ENCODE results near the gene AGO4.
"Not testable (repeated sequence)": the region's sequence is repeated elsewhere in the genome, so short reads cannot be mapped to it uniquely, and the experiment has no call there.

The AGO4 gene

GRCh38 chr1:35812754-35813153 lies 4.9 kb downstream of the AGO4 start:
- DNase-seq = not testable (repeated sequence)

- no peak for DNase-seq
Measured at GRCh38 chr1:35825255-35825654, 17.4 kb downstream of the AGO4 start.

- DNase-seq = no peak
Measured at GRCh38 chr1:35832276-35832905, 24.6 kb downstream of the AGO4 start.

- no peak for DNase-seq
Measured at GRCh38 chr1:35833395-35833794, 25.6 kb downstream of the AGO4 start.

GRCh38 chr1:35834218-35834617 lies 26.4 kb downstream of the AGO4 start:
- no peak for DNase-seq

GRCh38 chr1:35835398-35835797 lies 27.6 kb downstream of the AGO4 start:
- no peak for DNase-seq

GRCh38 chr1:35836734-35837133 lies 28.9 kb downstream of the AGO4 start:
- no peak for DNase-seq

- no peak for DNase-seq
Measured at GRCh38 chr1:35838693-35839245, 31.0 kb downstream of the AGO4 start.

DNA sequence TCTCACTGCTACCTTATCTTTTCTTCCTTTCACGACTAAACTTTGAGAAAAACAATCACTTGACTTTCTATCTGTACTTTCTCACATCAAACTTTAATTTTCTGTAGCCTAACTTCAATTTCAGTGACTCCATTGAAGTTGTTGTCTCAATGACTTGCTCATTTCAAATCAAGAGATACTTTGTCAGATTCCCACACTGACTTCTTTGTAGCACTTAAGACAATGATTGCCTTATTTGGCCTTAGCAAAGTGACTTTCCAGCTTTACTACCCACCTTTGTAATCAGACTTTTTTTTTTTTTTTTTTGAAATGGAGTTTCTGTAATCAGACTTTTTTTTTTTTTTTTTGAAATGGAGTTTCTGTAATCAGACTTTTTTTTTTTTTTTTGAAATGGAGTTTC lies 37.0 kb downstream of the AGO4 start:
- DNase-seq = no peak

DNA sequence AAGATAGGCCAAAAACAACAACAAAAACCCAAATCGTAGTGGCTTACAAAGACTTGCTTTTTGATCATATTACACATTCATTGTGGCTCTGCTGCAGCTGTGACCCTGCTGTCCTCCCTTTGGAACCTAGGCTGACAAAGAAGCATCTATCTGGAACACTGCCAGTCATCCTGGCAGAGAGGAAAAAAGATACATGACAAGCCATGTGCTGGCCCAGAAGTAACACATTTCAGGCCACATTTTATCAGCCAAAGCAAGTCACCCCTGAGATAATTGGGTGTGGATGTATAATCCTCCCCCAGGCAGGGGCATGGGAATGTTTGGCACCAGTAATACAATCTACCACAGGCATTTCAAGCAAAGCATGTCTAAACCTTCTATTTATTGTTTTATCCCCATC lies 38.0 kb downstream of the AGO4 start:
- no peak for DNase-seq

GRCh38 chr1:35847935-35848565 lies 40.2 kb downstream of the AGO4 start:
- no peak for DNase-seq

- DNase-seq = no peak
Measured at GRCh38 chr1:35850051-35850450, 42.2 kb downstream of the AGO4 start.

DNA sequence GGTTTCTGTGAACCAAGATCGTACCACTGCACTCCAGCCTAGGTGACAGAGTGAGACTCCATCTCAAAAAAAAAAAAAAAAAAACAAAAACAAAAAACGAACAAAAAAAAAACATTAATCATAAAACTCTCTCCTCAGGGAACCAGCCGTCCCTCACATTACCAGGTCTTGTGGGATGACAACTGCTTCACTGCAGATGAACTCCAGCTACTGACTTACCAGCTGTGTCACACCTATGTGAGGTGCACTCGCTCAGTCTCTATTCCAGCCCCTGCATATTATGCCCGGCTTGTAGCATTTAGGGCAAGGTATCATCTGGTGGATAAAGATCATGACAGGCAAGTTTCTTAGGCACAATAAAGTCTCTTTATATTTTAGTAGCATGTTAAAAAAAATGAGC lies 42.9 kb downstream of the AGO4 start:
- DNase-seq = no peak

GRCh38 chr1:35851132-35851869 lies 43.5 kb downstream of the AGO4 start:
- no peak for DNase-seq

- no peak for DNase-seq
Measured at GRCh38 chr1:35852241-35852640, 44.4 kb downstream of the AGO4 start.

GRCh38 chr1:35854989-35855700 lies 47.3 kb downstream of the AGO4 start:
- no peak for DNase-seq

- DNase-seq = no peak
Measured at GRCh38 chr1:35856964-35857363, 49.1 kb downstream of the AGO4 start.

DNA sequence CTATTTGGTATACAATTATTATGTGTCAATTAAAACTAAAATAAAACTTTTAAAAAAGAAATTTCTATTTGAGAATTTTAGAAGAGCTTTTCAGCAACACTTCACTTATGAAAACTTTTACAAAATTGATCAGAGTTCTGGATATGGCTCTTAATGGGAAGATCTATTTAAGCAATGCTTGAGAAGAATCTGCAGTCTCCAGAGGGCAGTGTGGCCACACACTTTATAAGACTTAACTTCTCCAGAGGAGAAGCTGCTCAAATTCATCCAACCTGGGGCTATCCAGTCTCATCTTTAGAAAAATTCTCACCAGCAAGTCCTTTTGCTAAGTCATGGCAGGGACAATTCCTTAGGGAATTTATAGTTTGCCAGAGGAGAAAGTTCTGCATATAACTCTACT lies 50.0 kb downstream of the AGO4 start:
- DNase-seq = no peak

DNA sequence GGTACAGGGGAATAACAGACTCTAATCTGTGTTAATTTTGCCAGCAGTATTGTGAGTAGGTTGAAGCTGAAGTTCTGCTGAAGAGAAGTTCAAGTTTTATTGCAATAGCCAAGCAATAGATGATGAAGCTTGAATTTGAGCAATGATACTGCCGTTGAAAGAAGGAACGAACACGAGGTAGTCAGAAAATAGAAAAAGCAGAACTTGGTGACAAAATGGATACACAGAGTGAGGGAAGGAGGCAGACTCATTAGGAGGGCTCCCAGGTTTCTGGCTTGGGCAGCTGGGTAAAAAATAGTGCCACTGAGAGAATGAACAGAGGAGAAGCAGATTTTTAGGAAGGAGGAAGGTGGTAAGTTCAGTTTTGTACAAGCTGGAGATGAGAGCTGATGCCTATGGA lies 52.9 kb downstream of the AGO4 start:
- DNase-seq = no peak

DNA sequence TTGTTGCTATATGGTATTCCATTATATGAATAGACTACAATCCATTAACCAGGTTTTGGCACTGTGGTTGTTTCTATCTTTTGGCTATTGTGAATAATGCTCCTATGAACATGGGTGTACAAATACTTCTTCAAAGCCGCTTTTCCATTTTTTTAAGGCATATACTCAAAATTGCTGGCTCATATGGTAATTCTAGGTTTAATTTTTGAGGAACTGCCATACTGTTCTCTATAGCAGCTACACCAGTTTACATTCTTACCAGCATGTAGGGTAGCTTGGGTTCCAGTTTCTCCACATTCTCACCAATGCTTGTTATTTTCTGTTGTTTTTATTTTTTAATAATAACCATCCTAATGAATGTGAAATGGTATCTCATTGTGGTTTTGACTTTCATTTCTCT lies 55.3 kb downstream of the AGO4 start:
- no peak for DNase-seq

DNA sequence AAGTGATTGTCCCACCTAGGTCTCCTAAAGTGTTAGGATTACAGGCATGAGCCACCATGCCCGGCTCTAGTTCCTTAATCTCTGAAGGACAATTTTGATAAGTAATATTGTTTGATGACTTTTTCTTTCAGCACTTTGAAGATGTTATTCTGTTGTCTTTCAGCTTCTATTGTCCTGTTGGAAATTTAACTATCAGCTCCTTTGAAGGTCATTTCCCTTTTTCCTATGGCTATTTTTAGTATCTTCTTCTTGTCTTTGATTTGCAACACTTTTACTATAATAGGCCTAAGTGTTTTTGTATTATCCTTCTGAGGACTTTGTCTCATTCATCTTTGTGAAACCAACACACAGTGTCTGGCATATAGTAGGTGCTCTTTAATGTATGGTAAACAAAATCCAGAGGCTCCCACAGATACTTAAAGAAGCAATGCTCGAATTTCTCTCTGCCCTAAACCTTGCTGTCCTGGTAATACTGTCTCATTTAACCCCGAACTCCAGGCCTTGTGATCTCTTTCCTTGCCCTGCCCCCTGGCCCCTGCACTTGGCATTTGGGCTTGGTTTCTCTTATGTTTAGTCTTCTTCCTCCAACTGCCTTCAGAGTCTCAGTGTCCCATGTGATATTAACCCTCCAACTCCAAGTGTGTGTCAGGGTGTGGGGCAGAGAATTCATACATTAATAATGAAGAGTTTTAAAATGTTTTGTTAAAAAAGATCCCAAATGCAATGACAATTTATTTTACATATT lies 56.2 kb downstream of the AGO4 start:
- DNase-seq = no peak

- no peak for DNase-seq
Measured at GRCh38 chr1:35864813-35865212, 57.0 kb downstream of the AGO4 start.

DNA sequence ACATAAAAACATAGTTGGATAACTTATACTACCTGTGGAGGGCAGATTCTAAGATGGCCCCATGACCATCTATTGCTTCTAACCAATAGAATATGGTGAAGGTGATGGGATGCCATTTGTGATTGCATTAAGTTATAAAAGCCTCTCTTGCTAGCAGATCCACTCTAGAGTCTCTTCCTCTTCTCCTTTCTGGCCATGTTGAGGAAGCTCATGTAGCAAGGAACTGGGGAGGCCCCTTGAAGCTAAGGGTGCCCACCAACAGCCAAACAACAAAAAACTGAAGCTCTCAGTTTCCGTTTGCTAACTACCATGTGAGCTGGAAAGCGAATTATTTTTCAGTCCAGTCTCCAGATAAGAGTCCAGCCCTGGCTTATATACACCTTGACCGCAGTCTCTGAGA lies 59.2 kb downstream of the AGO4 start:
- no peak for DNase-seq

Data from CD4-positive, alpha-beta T cell treated with Interleukin-17A for 1 hour (primary cell).